ENCODE measurements around the gene HOXA5.

The HOXA5 gene

GRCh38 chr7:27116031-27116961 lies 27.2 kb downstream of the HOXA5 start:
- DNase-seq: peak; percentile 54

GRCh38 chr7:27115221-27116026 lies 28.1 kb downstream of the HOXA5 start:
- DNase-seq: no peak

GRCh38 chr7:27114881-27115220 lies 28.6 kb downstream of the HOXA5 start:
- no peak for DNase-seq

GRCh38 chr7:27113991-27114769 lies 29.3 kb downstream of the HOXA5 start:
- DNase-seq: peak; percentile 20

- DNase-seq: peak; percentile 5
Measured at GRCh38 chr7:27112955-27113949, 30.2 kb downstream of the HOXA5 start.

- DNase-seq: no peak
Measured at GRCh38 chr7:27112361-27112760, 31.1 kb downstream of the HOXA5 start.

GRCh38 chr7:27111751-27112277 lies 31.7 kb downstream of the HOXA5 start:
- DNase-seq: no peak

- no peak for DNase-seq
Measured at GRCh38 chr7:27111042-27111750, 32.3 kb downstream of the HOXA5 start.

GRCh38 chr7:27110186-27111031 lies 33.1 kb downstream of the HOXA5 start:
- no peak for DNase-seq

DNA sequence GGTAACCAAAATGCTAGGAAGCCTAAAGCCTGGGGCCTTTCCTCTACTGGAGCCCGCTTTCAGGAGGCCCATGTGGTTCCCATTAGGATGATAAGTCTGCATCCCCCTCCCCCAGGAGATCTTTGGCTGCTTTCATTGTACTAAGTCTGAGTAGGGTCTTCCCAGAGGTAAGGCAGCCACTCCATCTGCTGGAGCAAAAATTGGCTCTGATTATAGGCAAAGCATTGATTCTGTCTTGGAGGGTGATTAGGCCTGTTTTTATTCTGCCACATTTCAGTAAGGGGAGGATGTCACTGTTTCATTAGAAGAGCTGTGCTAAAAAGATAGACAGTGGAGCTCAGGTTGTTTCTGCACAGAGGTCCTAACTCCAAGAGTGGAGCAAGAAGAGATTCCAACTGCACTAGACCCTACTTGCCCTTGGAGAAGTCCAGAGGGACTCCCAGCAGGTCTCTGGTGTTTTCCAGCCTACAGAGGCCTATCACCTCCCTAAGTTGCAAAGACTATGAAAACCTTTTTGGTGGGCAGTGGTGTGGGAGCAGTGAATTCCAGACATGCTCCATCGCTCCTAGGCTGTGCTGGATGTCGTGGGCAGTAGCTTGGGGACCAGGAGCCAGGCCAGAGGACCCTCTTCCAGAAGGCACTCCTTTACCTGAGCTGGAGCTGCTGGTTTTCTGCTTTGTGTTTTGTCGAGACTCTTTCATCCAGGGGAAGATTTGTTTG lies 33.9 kb downstream of the HOXA5 start:
- DNase-seq: no peak

DNA sequence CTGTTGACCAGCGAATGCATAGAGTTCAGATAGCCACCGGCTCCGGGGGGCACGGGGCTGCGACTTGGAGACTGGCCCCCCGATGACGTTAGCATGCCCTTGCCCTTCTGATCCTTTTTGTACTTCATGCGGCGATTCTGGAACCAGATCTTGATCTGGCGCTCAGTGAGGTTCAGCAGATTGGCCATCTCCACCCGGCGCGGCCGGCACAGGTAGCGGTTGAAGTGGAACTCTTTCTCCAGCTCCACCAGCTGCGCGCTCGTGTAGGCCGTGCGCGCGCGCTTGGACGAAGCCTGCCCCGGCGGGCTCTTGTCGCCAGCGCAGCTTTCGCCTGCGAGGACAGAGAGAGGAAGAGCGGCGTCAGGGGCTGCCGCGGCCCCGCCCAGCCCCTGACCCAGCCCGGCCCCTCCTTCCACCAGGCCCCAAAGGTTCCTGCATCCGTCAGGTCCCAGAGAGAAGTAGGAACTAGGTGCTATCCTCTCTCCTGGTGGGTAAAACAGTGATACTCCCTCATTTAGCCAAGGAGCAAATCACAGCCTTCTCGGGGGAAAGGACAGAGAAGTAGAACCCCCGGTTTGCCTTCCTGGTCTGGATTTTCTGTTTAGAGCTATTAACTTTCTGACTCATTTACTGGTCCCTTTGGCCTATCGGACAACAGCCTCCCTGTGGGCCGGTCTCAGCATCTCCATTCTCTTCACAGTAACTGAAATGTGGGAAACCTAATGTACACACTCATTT lies 34.9 kb downstream of the HOXA5 start:
- no peak for DNase-seq

DNA sequence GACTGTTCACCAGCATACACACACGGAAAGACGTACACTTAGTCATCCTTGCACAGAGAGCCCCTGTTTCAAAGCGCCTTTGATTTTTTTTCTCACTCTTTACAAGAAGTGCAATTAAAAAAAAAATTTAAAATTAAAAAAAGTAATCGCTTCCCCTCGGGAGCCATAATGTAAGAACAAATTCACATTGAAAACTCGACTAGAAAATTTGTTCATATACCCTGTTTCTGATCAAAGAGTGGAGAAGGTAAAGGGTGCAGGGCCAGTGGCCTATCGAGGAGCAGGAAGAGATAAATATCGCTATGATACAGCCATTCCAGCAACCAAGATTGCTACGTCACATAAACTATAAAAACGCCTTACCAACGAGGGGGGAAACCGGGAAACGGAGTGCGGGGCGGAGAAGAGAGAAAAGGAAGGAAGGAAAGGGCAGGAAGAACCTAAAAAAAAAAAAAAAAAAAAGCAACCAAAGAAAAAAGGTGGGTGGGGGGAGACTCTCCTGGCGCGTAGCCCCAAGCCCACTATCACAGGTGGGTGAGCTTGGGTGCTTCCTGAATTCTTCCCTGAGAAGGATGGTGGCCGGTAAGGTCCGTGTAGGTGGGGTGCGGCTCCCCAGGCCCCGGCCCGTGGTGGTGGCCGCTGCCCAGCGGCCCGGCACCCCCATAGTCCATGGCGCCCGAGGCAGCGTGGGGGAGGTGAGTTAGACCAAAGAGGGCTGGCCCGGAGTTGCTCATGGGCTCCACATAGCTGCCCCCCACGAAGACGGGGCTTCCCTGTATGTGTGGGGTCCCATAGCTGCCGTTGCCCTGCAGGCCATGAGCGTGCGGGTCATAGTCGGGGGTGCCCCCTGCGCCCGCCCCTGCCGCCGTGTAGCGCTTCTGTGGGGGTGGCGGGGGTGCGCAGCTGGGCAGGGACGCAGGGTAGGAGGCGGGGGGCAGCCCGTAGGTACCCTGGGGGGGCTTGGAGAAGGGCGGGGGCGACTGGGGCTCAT lies 35.8 kb downstream of the HOXA5 start:
- no peak for DNase-seq

DNA sequence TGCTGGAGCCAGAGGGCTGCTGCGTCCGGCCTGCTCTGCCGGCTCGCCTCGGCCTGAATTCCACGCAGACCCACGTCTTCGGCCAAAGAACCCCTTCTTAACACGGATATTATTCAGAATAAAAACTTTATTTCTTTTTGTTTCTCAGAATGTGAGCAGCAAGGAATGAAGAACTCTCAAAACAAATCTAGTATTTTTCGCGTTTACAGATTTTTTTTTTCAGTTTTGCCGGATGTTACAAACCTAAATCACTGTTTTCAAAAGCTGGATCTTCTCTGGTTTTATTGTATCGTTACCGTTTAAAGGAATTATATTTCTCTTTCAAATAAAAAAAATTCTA lies 36.6 kb downstream of the HOXA5 start:
- DNase-seq: no peak

DNA sequence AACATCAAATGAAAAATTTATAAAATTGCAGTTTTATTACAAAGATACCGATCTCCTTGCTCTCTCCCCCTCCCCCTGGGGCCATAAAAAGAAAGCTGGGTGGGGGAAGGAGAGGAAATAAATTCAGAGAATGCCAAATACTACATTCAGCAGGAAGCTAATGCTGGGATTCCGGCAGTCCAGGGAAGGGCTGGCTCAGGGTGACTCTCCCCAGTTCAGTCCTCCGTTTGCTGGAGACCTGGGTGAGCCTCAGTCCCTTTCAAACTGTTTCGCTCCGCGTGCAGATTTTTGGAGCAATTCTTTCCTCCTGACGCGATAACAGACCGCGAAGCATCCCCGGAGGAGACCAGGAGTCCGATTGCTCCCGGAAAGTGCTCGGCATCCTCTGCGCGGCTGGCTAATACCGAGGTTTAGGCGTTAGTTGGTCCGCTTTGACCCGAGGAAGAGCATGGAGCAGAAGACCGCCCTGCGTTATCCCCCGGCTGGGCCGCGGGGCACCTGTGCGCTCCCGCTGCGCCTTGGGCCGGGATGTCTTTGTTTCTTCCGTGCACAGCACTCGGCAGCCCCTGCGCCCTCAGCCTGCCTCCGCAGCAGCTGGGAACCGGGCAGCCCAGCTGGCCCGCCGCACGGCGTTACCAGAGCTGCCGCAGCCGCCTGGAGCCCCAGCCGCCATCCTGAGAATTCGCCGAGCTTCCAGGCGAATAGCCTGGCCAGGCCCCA lies 37.1 kb downstream of the HOXA5 start:
- no peak for DNase-seq

DNA sequence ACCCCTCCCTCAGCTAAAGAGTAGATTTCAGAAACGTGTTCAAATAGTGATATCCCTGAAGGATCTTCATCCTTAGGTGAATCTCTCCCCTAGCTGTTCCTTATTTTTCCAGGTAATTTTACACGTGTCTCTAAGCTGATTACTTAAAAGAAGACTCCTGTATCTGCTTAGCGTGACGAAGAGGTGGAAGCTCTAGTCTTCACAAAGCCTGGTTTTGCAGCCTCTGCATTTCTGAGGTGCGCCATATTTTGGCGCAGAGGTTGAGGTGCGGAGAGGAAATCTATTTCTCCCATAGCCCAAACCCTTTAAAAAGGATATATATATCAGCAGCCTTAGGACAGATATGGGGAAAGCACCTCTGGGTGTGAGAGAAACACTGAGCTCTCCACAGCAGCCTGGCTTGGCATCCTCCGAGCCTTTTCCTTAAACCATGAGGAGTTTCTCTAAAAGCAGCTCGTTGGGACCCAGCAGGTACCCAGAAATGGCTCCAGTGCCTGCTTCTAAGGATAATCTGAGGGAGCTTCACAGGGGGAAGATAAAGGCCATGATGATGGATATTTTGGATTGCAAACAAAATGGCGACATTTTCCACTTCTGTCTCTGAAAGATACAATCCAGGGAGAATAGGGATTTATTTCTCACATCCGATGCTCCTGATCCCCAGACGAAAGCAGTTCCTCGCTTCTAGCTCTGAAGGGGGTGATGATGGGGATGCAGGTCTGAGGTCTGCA lies 38.0 kb downstream of the HOXA5 start:
- no peak for DNase-seq
